Measurements from ENCODE around the gene CIART.
A peak's percentile ranks its signal among the peaks of the same experiment; 100 is the strongest.
"Not testable (repeated sequence)": the region's sequence is repeated elsewhere in the genome, so short reads cannot be mapped to it uniquely, and the experiment has no call there.

Gene CIART

GRCh38 chr1:150295476-150295875 is 13.1 kb downstream of the CIART start:
- intact Hi-C loops (cut with DNase I): no loop called here
- no peak for DNase-seq

- intact Hi-C loops (cut with DNase I): no loop called here
Measured at GRCh38 chr1:150299716-150300115, 17.4 kb downstream of the CIART start.

GRCh38 chr1:150302338-150302737 is 20.0 kb downstream of the CIART start:
- intact Hi-C loops (cut with DNase I): no loop called here

More at GRCh38 chr1:150299716-150300115, 17.4 kb downstream of the CIART start:
- DNase-seq: no peak

GRCh38 chr1:150302902-150303301 is 20.5 kb downstream of the CIART start:
- intact Hi-C loops (cut with DNase I): no loop called here
- no peak for DNase-seq

More at GRCh38 chr1:150302338-150302737, 20.0 kb downstream of the CIART start:
- peak; percentile 52 to 92 (median 78) for DNase-seq

GRCh38 chr1:150308585-150308984 is 26.2 kb downstream of the CIART start:
- peak in 1 of 42 donors; percentile 1 for DNase-seq
- intact Hi-C loops (cut with DNase I): not testable (repeated sequence)

GRCh38 chr1:150309758-150310508 is 27.6 kb downstream of the CIART start:
- peak in 1 of 42 donors; percentile 23 for DNase-seq
- intact Hi-C loops (cut with DNase I): no loop called here

GRCh38 chr1:150311762-150312161 is 29.4 kb downstream of the CIART start:
- intact Hi-C loops (cut with DNase I): no loop called here
- DNase-seq: no peak

GRCh38 chr1:150314691-150315090 is 32.3 kb downstream of the CIART start:
- intact Hi-C loops (cut with DNase I); DNase-seq: not testable (repeated sequence)

- intact Hi-C loops (cut with DNase I): no loop called here
- DNase-seq: no peak
Measured at GRCh38 chr1:150320667-150320978, 38.3 kb downstream of the CIART start.

- intact Hi-C loops (cut with DNase I): no loop called here
- no peak for DNase-seq
Measured at GRCh38 chr1:150321826-150322166, 39.4 kb downstream of the CIART start.

- intact Hi-C loops (cut with DNase I): no loop called here
- DNase-seq: no peak
Measured at GRCh38 chr1:150322310-150322709, 40.0 kb downstream of the CIART start.

GRCh38 chr1:150332651-150333290 is 50.4 kb downstream of the CIART start:
- intact Hi-C loops (cut with DNase I): no loop called here
- DNase-seq: peak in 30 of 42 donors; percentile 4 to 60 (median 29)

All from head of caudate nucleus (tissue), 42 donors.